Measurements from ENCODE around the gene ARHGAP42.

DNA sequence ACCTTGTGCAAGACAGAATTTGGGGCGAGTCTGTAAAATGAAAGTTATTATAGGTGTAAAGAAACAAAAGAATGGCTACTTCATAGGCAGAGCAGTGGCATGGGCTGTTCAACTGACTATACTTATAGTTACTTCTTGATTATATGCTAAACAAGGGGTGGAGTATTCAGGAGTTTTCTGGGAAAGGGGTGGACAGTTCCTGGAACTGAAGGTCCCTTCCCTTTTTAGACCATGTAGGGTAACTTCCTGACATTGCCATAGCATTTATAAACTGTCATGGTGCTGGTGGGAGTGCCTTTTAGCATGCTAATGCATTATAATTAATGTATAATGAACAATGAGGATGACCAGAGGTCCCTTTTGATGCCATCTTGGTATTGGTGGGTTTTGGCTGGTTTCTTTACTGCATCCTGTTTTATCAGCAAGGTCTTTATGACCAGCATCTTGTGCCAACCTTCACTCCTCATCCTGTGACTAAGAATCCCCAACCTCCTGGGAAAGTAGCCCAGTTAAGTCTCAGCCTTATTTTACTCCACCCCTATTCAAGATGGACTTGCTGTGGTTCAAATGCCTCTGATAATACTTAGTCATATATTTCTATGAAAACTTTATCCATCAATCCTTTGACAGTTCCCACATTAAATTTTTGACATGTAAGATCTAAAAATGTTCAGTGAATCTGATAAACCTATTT lies 118.6 kb downstream of the ARHGAP42 start:
- TF ChIP-seq, protein P1, sequence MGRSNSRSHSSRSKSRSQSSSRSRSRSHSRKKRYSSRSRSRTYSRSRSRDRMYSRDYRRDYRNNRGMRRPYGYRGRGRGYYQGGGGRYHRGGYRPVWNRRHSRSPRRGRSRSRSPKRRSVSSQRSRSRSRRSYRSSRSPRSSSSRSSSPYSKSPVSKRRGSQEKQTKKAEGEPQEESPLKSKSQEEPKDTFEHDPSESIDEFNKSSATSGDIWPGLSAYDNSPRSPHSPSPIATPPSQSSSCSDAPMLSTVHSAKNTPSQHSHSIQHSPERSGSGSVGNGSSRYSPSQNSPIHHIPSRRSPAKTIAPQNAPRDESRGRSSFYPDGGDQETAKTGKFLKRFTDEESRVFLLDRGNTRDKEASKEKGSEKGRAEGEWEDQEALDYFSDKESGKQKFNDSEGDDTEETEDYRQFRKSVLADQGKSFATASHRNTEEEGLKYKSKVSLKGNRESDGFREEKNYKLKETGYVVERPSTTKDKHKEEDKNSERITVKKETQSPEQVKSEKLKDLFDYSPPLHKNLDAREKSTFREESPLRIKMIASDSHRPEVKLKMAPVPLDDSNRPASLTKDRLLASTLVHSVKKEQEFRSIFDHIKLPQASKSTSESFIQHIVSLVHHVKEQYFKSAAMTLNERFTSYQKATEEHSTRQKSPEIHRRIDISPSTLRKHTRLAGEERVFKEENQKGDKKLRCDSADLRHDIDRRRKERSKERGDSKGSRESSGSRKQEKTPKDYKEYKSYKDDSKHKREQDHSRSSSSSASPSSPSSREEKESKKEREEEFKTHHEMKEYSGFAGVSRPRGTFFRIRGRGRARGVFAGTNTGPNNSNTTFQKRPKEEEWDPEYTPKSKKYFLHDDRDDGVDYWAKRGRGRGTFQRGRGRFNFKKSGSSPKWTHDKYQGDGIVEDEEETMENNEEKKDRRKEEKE (IDR thresholded peaks at IDR 0.05), result no peak
- TF ChIP-seq NFIC (IDR thresholded peaks at IDR 0.05; ENCODE audit: low read depth, low read length) (no peak), POLR2A (IDR thresholded peaks at IDR 0.05; ENCODE audit: low read depth, low read length) (no peak), TARDBP (IDR thresholded peaks at IDR 0.05; ENCODE audit: borderline replicate concordance) (no peak), TAF1 (IDR thresholded peaks at IDR 0.05; ENCODE audit: borderline replicate concordance, low read depth, low read length) (no peak), GATAD2B (conservative IDR thresholded peaks at IDR 0.05; ENCODE audit: low read depth) (no peak), BCL11A (IDR thresholded peaks at IDR 0.05; ENCODE audit: low read depth, low read length) (no peak), CREB1 (IDR thresholded peaks at IDR 0.05; ENCODE audit: low read depth) (no peak), RBBP5 (conservative IDR thresholded peaks at IDR 0.05) (no peak), EGR1 (IDR thresholded peaks at IDR 0.05; ENCODE audit: borderline replicate concordance in 1 of 2, low read depth in 2 of 2, low read length in 2 of 2) (no peak), GABPA (IDR thresholded peaks at IDR 0.05; ENCODE audit: low read depth) (no peak), RAD21 (IDR thresholded peaks at IDR 0.05; ENCODE audit: insufficient read depth, low read depth, low read length) (no peak)
- TF ChIP-seq, protein P2, sequence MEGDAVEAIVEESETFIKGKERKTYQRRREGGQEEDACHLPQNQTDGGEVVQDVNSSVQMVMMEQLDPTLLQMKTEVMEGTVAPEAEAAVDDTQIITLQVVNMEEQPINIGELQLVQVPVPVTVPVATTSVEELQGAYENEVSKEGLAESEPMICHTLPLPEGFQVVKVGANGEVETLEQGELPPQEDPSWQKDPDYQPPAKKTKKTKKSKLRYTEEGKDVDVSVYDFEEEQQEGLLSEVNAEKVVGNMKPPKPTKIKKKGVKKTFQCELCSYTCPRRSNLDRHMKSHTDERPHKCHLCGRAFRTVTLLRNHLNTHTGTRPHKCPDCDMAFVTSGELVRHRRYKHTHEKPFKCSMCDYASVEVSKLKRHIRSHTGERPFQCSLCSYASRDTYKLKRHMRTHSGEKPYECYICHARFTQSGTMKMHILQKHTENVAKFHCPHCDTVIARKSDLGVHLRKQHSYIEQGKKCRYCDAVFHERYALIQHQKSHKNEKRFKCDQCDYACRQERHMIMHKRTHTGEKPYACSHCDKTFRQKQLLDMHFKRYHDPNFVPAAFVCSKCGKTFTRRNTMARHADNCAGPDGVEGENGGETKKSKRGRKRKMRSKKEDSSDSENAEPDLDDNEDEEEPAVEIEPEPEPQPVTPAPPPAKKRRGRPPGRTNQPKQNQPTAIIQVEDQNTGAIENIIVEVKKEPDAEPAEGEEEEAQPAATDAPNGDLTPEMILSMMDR (IDR thresholded peaks at IDR 0.05 in 2 of 3, conservative IDR thresholded peaks at IDR 0.05 in 1 of 3; ENCODE audit: control insufficient read depth in 2 of 3, extremely low read depth in 1 of 3, insufficient read depth in 1 of 3, low read depth in 3 of 3, low read length in 3 of 3), result no peak

Data from GM12878 (cell line).